ENCODE data around the gene ZNF814.
A peak's percentile ranks its signal among the peaks of the same experiment; 100 is the strongest.
"Not testable (repeated sequence)": the region's sequence is repeated elsewhere in the genome, so short reads cannot be mapped to it uniquely, and the experiment has no call there.

ZNF814 gene

DNA sequence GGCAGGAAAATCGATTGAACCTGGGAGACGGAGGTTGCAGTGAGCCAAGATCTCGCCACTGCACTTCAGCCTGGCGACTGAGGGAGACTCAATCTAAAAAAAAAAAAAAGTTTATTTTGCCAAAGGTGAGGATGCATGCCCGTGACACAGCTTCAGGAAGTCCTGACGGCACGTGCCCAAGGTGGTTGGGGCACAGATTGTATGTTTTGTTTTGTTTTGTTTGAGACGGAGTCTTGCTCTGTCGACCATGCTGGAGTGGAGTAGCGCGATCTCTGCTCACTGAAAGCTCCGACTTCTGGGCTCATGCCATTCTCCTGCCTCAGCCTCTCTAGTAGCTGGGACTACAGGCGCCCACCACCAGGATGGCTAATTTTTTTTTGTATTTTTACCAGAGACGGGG, 70.9 kb downstream of the ZNF814 start:
- DNase-seq (ENCODE audit: low read depth in 1 of 2, low spot score in 1 of 2) = no peak

DNA sequence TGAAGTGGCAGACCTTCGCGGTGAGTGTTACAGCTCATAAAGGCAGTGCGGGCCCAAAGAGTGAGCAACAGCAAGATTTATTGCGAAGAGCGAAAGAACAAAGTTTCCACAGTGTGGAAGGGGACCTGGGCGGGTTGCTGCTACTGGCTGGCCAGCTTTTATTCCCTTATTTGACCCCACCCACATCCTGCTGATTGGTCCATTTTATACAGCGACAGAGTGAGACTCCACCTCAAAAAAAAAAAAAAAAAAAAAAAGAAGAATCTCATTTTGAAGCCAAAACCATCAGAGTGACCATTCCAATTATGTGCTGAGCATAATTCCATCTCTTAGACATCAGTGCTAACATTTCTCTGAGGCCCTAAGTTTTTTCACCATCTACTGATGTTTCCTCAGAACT, 72.2 kb downstream of the ZNF814 start:
- DNase-seq (ENCODE audit: low read depth in 1 of 2, low spot score in 1 of 2) = no peak

DNA sequence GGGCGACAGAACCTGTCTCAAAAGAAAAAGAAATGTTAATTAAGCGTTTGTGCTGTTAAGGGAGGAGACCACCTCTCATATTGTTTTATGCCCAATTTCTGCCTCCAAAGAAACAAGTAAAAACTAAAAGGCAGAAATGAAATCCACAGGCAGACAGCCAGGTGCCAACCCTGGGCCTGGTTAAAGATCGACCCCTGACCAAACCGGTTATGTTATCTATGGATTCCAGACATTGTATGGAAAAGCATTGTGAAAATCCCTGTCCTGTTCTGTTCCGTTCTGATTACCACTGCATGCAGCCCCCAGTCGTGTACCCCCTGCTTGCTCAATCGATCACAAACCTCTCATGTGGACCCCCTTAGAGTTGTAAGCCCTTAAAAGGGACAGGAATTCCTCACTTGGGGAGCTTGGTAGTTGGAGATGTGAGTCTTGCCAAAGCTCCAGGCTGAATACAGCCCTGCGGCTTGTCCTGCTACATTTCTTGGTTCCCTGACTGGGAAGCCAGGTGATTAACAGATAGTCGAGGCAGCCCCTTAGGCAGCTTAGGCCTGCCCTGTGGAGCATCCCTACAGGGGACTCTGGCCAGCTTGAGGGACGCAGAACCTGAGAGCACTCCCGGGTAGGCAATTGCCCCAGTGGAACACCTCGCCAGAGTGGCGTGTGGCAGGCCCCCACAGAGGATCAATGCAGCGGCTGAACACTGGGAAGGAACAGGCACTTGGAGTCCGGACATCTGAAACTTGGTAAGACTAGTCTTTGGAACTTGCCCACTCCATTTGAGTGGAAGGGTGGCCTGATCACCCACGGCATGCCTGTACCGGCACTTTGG, 73.4 kb downstream of the ZNF814 start:
- no peak for DNase-seq (ENCODE audit: low read depth in 1 of 2, low spot score in 1 of 2)

DNA sequence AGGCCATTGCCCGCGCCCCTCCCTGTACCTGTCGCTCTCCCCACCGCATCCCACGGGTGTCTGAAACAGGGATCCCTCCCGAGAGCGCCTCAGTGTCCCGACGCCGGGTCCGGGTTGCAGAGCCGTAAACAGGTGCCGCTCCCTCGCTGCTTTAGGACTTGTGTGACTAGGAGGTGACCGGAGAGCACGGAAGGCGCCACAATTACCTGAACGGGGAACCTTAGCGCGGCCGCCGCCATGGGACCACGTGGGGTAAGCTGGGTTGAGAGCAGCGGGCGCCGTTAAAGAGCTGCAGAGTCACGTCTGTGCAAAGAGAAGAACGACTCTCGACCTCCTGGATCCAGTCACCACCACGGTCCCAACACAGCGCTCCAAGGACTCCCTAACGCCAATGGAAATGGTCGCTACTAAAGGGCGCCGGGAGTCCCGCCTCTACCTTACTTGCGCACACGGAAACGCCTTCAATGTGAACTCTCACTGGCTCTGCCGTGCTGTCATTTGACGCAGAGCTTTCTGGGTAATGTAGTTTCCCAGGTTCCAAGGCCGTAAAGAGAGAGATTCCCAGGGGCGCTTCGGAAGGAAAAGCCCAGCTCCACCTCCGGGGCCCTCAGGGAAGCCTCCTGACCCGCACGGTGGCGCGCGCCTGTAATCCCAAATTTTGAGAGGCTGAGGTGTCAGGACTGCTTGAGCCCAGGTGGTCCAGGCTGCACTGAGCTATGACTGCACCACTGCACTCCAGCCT, 74.2 kb downstream of the ZNF814 start, which contains the start of gene ZNF552:
Gene ZNF552 (minus strand): TSS at position 409 of the 742 bp plus-strand sequence. CDS start 170 bp downstream, at position 239.
- DNase-seq (ENCODE audit: low read depth in 1 of 2, low spot score in 1 of 2) = peak; percentile 46 to 76

DNA sequence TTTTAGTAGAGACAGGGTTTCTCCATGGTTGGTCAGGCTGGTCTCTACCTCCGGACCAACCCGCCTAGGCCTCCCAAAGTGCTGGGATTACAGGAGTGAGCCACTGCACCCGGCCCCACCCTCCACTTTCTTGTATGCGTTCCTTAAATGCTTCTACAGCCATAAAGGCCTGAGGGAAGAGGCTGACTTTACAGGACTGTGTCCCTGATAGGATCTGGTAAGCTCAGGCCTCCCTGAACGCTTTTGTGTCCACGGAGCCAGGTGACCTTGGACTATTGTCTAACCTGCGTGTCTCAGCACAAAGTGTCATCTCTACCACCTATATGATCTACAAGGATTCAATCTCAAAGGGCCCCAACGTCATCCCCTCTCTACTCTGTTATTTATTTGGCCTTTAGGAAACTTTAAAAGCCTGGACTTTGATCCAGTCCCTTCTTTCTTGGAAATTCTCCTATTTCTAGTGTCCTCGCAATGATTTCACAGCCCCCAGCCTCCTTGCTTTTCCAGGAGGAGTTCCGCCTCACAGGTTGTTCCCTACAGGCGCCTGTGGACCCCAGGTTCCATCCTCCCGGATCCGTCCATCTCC, 74.8 kb downstream of the ZNF814 start:
- no peak for DNase-seq (ENCODE audit: low read depth in 1 of 2, low spot score in 1 of 2)

DNA sequence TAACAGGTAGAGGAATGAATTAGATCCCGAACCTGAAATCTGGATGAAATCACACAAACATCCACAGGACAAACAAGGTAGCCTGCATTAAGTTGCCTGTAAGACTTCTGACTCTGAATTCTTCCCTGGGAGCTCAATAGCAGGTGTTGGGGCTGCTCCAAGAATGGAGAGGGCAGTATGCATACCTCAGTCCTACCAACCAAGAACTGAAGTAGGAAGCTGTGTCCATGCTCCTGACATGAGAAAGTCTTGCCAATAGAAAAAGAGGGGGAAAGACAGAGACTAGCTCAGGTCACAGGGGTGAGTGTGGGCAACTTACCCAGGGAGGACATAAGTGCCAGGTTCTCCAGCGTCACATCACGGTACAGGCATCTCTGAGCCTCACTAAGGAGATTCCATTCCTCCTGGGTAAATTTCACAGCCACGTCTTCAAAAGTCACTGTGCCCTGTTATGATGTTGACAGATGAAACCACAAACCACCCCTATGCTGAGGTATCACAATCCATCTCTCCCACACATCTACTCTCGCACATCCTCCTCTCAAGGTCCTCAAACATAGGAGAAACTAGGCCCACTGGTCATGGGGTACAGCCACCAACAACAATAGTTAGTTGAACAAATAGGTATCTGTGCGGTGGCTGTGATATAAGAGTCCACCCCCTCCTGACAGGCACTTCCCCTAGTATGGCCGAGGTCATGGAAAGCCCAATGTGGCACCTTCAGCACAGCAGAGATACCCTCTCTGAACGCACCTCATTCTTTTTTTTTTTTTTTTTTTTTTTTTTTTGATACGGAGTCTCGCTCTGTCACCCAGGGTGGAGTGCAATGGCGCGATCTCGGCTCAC, 75.6 kb downstream of the ZNF814 start:
- not testable (repeated sequence) for DNase-seq (ENCODE audit: low read depth in 1 of 2, low spot score in 1 of 2)

DNA sequence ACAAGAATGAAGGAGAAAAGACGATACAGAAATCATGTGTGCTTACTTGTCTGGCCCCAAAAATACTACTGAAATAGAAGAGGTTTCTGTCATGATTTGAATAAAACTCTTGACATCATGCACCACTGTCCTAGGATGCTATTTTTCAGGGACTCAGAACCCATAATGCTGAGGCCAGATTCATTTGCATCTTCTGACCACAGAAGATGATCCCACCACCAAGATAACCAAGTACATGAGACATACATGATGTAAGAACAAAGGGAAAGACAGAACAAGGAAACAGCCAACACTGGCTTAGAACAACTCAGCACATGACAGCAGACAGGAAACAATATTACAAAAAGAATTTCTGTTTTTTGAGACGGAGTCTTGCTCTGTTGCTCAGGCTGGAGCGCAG, 76.6 kb downstream of the ZNF814 start:
- no peak for DNase-seq (ENCODE audit: low read depth in 1 of 2, low spot score in 1 of 2)

DNA sequence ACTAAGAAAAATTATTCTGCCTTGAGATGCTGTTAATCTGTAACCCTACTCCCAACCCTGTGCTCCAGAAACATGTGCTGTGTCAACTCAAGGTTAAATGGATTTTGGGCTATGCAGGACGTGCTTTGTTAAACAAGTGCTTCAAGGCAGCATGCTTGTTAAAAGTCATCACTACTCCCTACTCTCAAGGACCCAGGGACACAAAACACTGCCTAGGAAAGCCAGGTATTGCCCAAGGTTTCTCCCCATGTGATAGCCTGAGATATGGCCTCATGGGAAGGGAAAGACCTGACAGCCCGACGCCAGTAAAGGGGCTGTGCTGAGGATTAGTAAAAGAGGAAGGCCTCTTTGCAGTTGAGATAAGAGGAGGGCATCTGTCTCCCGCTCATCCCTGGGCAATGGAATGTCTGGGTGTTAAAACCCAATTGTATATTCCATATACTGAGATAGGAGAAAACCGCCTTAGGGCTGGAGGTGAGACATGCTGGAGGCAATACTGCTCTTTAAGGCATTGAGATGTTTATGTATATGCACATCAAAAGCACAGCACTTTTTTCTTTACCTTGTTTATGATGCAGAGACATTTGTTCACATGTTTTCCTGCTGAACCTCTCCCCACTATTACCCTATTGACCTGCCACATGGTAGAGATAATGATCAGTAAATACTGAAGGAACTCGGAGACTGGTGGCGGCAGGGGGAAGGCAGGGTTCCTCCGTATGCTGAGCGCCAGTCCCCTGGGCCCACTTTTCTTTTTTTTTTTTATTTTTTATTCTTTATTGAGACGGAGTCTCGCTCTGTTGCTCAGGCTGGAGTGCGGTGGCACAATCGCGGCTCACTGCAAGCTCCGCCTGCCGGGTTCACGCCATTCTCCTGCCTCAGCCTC, 78.2 kb downstream of the ZNF814 start:
- DNase-seq (ENCODE audit: low read depth in 1 of 2, low spot score in 1 of 2) = not testable (repeated sequence)

DNA sequence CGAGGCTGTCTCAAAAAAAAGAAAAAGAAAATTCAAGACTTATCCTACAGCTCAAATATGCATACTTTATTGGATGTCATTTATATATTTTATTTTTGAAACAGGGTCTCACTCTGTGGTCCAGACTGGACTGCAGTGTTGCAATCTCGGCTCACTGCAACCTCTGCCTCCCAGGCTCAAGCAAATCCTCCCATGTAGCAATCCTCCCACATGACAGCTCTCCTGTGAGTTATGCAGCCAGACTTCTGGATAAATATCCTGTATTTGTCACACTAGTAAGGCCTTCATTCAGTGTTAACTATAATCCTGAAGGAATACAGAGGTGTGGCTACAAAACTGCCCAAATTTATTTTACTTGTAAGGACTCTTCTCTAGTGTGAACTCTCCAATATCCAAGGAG, 81.3 kb downstream of the ZNF814 start:
- DNase-seq (ENCODE audit: low read depth in 1 of 2, low spot score in 1 of 2) = no peak

DNA sequence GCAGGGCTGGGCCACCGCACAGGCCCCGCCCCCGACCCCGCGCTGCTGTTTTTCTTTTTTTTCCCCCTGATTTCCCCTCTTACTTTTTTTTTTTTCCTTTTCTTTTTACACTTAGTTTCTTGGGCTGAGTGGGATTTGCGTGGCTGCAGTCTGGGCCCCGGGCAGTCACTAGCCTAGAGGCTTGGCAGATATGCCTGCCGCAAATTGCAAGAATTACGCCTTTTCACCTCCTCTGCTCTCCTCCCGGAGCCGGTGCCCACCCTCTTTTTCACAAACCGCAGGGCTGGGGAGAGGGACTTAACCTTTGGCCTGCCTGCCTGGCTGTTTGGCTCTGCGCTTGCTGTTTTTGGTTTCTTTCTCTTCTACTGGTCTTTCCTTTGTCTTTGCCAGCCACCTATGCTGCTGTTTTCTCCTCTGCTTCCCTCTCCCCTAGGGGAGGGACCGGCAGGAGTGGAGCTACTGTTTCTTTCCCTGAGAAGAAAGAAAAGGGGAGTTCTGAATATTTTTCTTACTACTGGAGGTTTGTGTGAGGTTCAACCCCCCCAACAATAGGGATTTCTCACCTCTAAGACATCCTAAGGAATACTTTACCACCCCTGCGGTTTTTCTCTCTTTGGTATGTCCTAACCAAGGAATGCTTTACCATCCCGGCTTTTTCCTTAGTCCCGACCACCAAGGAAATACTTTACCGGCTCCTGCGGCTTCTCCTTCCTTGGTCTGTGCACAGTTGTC, 85.1 kb downstream of the ZNF814 start:
- no peak for DNase-seq (ENCODE audit: low read depth in 1 of 2, low spot score in 1 of 2)

DNA sequence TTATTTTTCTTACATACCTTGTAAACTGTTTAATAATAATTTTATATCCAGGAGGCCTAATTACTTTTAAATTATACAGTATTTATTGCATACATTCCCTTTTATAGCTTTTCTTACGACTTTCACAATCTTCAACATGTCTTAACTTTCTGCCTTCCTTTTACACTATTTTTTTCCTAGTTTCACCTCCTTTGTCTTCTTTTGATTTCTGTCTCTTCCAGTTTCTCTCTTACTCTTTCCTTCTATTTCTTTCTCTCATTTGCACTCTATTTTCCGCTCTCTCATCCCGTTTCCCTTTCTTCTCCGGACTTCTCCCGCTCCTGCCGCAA, 85.6 kb downstream of the ZNF814 start:
- DNase-seq (ENCODE audit: low read depth in 1 of 2, low spot score in 1 of 2) = no peak

DNA sequence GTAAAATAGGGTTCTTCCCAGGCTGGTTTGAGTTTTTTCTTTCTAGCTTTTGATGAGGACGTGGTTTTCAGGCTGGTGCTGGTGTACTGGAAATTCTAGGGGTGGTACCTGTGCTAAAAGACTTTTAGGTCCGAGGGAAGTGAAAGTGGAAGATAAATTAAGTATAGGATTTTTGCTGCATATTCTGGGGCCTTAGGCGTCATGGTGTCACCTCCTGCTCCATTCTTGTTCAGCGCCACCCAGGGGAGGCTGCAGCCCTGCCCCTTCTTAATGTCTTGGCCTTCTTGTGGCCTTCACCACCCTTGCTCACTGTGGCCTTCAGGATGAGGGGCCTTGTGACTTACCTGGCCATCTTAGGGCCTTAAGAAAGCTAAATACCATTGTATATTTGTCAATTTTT, 86.6 kb downstream of the ZNF814 start:
- no peak for DNase-seq (ENCODE audit: low read depth in 1 of 2, low spot score in 1 of 2)

DNA sequence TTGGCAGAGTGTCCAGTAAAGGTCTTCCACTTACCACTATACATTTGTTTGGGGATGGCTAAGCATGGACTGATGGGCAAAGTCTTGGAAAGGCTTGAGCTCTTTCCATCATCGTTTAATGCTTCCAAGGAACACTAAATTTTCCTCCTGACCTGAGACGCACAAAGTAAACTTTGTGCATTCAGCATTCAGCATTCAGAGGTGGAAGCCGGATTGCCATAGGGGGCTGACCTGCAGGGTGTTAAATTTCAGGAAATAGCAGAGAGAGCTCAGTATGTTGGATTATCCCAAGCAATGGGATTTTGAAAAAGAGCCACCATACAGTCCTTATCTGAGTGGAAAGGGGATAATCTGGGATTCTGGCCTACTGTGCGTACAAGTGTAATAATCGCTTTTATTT, 88.1 kb downstream of the ZNF814 start:
- no peak for DNase-seq (ENCODE audit: low read depth in 1 of 2, low spot score in 1 of 2)
